Chondrocyte (in vitro differentiated cells): ENCODE measurements around the gene CD74. TPM values are rescaled to one million over a fixed set of nuclear protein-coding genes. Genes with fewer than 3 reads are reported as not detected.

Experiments used
- DNase-seq: peaks from one replicate; pipeline ENCODE4 v3.0.0; 2021; ENCODE audit warnings: mixed read lengths, low spot score
- H3K27ac Mint-ChIP-seq: one replicate; pipeline ENCODE4 v1.8.0; 2021; ENCODE audit warnings: mild to moderate bottlenecking, moderate library complexity, mixed read lengths; ENCODE audit not compliant: unreplicated experiment
- H3K27me3 Mint-ChIP-seq: 2 replicates; pipeline ENCODE4 v1.8.0; 2021; ENCODE audit warnings: low read depth, mixed read lengths
- H3K36me3 Mint-ChIP-seq: 2 replicates; pipeline ENCODE4 v1.8.0; 2021; ENCODE audit warnings: low read depth, mixed read lengths
- H3K4me1 Mint-ChIP-seq: 2 replicates; pipeline ENCODE4 v1.8.0; 2021; ENCODE audit warnings: low read depth, mild to moderate bottlenecking, mixed read lengths
- H3K4me3 Mint-ChIP-seq: one replicate; pipeline ENCODE4 v1.8.0; 2021; ENCODE audit warnings: mild to moderate bottlenecking, moderate library complexity, mixed read lengths; ENCODE audit not compliant: unreplicated experiment
- H3K9me3 Mint-ChIP-seq: 2 replicates; pipeline ENCODE4 v1.8.0; 2021; ENCODE audit warnings: low read depth, mixed read lengths
- total RNA-seq: library from RNA; stranded (reverse); gene quantifications from 3 replicates; pipeline ENCODE4 v1.2.1, GENCODE V29; 2021
- TF ChIP-seq, protein P1 (sequence below): fragments of 200-600 bp; sonication (generic); IDR thresholded peaks from 2 replicates; pipeline ENCODE4 v1.5.0; 2021; ENCODE audit warnings: antibody characterized with exemption, mild to moderate bottlenecking, moderate library complexity

Gene CD74
- total RNA-seq, 1 donor from 2014 or later: not detected

DNA sequence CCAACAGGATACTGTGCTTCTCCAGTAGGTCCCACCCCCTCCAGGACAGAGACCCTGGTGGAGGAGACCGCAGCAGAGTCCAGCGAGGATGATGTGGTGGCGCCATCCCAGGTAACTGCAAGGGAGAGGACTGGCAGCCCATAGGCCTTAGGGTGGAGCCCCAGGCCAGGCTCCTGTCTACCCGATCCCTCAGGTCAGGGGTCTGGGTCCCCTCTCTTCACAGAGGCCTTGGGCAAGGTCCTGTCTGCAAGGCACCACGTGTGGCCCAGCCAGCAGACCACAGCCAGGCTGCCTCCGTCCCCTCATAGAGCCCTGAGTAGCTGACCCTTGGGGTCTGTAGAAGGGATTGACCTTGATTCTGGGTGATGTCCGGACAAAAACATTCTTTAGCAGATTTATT lies 20.0 kb downstream of the CD74 start:
- Mint-ChIP-seq H3K27ac (no peak overlapping the region), H3K27me3 (no peaks in the 10 kb centered on the region), H3K4me3 (no peak overlapping the region), H3K36me3 (peaks cover 26% of the 10 kb centered on the region), H3K9me3 (no peaks in the 10 kb centered on the region), H3K4me1 (no peaks in the 10 kb centered on the region)
- DNase-seq: no peak
- TF ChIP-seq, protein P1, sequence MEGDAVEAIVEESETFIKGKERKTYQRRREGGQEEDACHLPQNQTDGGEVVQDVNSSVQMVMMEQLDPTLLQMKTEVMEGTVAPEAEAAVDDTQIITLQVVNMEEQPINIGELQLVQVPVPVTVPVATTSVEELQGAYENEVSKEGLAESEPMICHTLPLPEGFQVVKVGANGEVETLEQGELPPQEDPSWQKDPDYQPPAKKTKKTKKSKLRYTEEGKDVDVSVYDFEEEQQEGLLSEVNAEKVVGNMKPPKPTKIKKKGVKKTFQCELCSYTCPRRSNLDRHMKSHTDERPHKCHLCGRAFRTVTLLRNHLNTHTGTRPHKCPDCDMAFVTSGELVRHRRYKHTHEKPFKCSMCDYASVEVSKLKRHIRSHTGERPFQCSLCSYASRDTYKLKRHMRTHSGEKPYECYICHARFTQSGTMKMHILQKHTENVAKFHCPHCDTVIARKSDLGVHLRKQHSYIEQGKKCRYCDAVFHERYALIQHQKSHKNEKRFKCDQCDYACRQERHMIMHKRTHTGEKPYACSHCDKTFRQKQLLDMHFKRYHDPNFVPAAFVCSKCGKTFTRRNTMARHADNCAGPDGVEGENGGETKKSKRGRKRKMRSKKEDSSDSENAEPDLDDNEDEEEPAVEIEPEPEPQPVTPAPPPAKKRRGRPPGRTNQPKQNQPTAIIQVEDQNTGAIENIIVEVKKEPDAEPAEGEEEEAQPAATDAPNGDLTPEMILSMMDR: no peak

- Mint-ChIP-seq H3K9me3 (no peaks in the 10 kb centered on the region), H3K27me3 (no peaks in the 10 kb centered on the region), H3K27ac (no peak overlapping the region), H3K36me3 (peaks cover 26% of the 10 kb centered on the region), H3K4me1 (no peaks in the 10 kb centered on the region), H3K4me3 (no peak overlapping the region)
- no peak for DNase-seq
- TF ChIP-seq, protein P1: no peak
These were observed 20.7 kb downstream of the CD74 start for GRCh38 chr5:150391986-150392385.

- no peak overlapping the region for H3K27ac Mint-ChIP-seq
- TF ChIP-seq, protein P1: no peak
- H3K4me1 Mint-ChIP-seq: no peaks in the 10 kb centered on the region
- no peaks in the 10 kb centered on the region for H3K27me3 Mint-ChIP-seq
- no peak for DNase-seq
- no peaks in the 10 kb centered on the region for H3K9me3 Mint-ChIP-seq
- no peak overlapping the region for H3K4me3 Mint-ChIP-seq
- H3K36me3 Mint-ChIP-seq: peaks cover 22% of the 10 kb centered on the region
These were observed 21.5 kb downstream of the CD74 start for GRCh38 chr5:150391064-150391834.

- Mint-ChIP-seq H3K9me3 (no peaks in the 10 kb centered on the region), H3K4me1 (no peaks in the 10 kb centered on the region), H3K36me3 (peaks cover 13% of the 10 kb centered on the region), H3K4me3 (no peak overlapping the region), H3K27me3 (no peaks in the 10 kb centered on the region), H3K27ac (no peak overlapping the region)
- DNase-seq: no peak
- TF ChIP-seq, protein P1: no peak
These were observed 23.0 kb downstream of the CD74 start for GRCh38 chr5:150389531-150390266.

DNA sequence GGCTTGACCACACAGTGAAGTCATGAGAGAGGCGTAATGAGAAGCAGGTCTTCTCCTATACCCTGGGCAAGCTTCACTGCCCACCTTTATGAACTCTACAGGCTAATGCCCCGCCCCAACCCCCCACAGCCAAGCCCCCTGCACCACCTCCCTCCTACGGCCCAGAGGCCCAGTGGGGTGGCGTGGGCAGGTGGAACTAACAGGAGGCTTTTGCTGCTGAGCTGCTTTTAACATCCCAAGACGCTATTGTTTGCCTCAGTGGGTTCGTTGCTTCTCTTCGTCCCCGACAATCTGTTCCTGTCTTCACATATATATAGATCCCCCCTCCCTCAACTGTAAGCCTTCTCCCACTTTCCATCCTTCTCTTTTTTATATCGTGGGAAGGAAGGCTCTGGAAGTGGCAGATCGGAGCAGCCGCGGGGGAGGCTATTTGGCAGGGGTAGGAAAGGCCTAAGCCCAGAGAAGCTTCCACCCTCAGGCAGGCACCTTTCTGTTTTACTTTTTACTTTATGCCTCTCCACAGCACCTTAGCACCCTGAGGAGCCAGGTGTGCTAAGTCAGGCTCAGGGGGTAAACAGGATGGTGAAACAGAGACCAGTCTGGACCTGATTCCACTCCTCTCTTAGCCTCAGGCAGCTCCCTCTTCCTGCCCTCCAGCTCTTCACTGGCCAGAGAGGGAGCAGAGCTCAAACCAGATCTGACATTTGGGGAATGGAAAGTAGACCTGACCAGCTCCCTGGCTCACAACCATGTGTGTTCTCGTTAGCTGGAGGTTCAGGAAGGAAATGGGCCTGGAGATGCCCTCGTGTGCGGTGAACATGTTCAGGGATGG lies 26.5 kb downstream of the CD74 start:
- no peak for DNase-seq
- H3K4me1 Mint-ChIP-seq: no peaks in the 10 kb centered on the region
- TF ChIP-seq, protein P1: no peak
- H3K27me3 Mint-ChIP-seq: no peaks in the 10 kb centered on the region
- no peaks in the 10 kb centered on the region for H3K9me3 Mint-ChIP-seq
- no peak overlapping the region for H3K4me3 Mint-ChIP-seq
- peaks cover 27% of the 10 kb centered on the region for H3K36me3 Mint-ChIP-seq
- H3K27ac Mint-ChIP-seq: no peak overlapping the region
